ENCODE measurements around the gene ELP4.

ELP4 gene

GRCh38 chr11:31812383-31813381 lies 303.1 kb downstream of the ELP4 start:
- no peaks in the 10 kb centered on the region for H4K20me1 ChIP-seq (ENCODE audit: insufficient read depth, low read length)
- H3K4me2 ChIP-seq (ENCODE audit: low read length): peak overlapping the region; percentile 63; the same call in 1 of the 2 replicates
- H3K36me3 ChIP-seq (ENCODE audit: insufficient read depth, low read length): no peaks in the 10 kb centered on the region
- H3K4me1 ChIP-seq (ENCODE audit: insufficient read depth, low read length, severe bottlenecking): peaks cover 4% of the 10 kb centered on the region
- H3K9ac ChIP-seq (ENCODE audit: low read length): no peak overlapping the region
- H2AFZ ChIP-seq (ENCODE audit: low read length): no peak overlapping the region
- H3K79me2 ChIP-seq (ENCODE audit: insufficient read depth, low read length): no peaks in the 10 kb centered on the region
- no peak for TF ChIP-seq EZH2 (IDR thresholded peaks at IDR 0.05; ENCODE audit: borderline replicate concordance, low read length)
- TF ChIP-seq, protein P1, sequence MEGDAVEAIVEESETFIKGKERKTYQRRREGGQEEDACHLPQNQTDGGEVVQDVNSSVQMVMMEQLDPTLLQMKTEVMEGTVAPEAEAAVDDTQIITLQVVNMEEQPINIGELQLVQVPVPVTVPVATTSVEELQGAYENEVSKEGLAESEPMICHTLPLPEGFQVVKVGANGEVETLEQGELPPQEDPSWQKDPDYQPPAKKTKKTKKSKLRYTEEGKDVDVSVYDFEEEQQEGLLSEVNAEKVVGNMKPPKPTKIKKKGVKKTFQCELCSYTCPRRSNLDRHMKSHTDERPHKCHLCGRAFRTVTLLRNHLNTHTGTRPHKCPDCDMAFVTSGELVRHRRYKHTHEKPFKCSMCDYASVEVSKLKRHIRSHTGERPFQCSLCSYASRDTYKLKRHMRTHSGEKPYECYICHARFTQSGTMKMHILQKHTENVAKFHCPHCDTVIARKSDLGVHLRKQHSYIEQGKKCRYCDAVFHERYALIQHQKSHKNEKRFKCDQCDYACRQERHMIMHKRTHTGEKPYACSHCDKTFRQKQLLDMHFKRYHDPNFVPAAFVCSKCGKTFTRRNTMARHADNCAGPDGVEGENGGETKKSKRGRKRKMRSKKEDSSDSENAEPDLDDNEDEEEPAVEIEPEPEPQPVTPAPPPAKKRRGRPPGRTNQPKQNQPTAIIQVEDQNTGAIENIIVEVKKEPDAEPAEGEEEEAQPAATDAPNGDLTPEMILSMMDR (IDR thresholded peaks at IDR 0.05; ENCODE audit: low read length): no peak
- H3K4me3 ChIP-seq (ENCODE audit: low read depth, low read length, poor library complexity, severe bottlenecking): peak overlapping the region; percentile 32
- H3K27me3 ChIP-seq (ENCODE audit: insufficient read depth, low read length): no peaks in the 10 kb centered on the region
- no peak overlapping the region for H3K27ac ChIP-seq (ENCODE audit: low read depth, low read length, poor library complexity, severe bottlenecking)
- no peaks in the 10 kb centered on the region for H3K9me3 ChIP-seq (ENCODE audit: low read length)
- no peaks in the 10 kb centered on the region for H3K9me2 ChIP-seq (ENCODE audit: low read depth, low read length)
- H3F3A ChIP-seq (ENCODE audit: insufficient read depth, low read length): no peaks in the 10 kb centered on the region

DNA sequence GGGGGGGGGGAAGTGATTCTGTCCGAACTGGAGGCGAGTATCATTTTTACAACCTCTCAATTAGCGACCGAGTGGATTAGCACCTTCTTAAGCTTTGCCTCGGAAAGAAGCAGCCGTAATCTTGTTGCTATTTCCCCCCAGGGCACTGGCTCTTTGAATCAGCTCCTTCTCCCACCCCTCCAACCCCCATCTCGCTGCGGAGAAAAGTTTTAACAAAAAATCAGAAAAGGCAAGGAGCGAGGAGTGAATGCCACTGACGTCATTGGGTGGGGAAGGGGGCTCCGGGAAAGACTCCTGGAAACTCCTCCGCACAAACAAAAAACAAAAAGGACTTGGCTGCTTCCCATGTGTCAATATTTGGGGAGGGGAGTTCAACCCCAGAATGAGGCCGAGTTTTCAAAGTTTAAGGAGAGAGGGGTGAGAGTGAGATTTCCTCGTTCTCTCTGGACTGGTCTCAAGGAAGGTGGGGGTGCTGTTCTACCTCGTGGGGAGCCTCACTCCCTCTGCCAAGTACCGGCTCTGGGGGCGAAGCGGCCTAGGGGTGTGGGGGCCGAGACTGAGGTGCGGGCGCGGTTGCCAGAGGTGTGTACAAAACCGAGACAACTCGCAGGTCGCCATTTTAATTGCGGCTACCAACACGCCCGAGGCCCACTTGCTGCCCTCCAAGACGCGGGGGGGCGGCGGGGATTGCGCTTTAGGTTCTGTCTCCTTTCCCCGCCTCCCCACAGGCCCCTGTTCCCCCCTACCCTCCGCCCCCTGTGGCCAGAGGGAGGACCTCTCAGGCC lies 304.0 kb downstream of the ELP4 start:
- Histone ChIP-seq H4K20me1 (ENCODE audit: insufficient read depth, low read length) (no peaks in the 10 kb centered on the region), H3K4me1 (ENCODE audit: insufficient read depth, low read length, severe bottlenecking) (peaks cover 4% of the 10 kb centered on the region), H3K4me3 (ENCODE audit: low read depth, low read length, poor library complexity, severe bottlenecking) (peak overlapping the region; percentile 54), H3K27me3 (ENCODE audit: insufficient read depth, low read length) (no peaks in the 10 kb centered on the region), H3K9ac (ENCODE audit: low read length) (peak overlapping the region; percentile 37; the same call in 1 of the 2 replicates), H3F3A (ENCODE audit: insufficient read depth, low read length) (no peaks in the 10 kb centered on the region), H3K9me3 (ENCODE audit: low read length) (no peaks in the 10 kb centered on the region), H3K9me2 (ENCODE audit: low read depth, low read length) (no peaks in the 10 kb centered on the region), H2AFZ (ENCODE audit: low read length) (no peak overlapping the region), H3K36me3 (ENCODE audit: insufficient read depth, low read length) (no peaks in the 10 kb centered on the region), H3K4me2 (ENCODE audit: low read length) (peak overlapping the region; percentile 63), H3K79me2 (ENCODE audit: insufficient read depth, low read length) (no peaks in the 10 kb centered on the region), H3K27ac (ENCODE audit: low read depth, low read length, poor library complexity, severe bottlenecking) (no peak overlapping the region)
- TF ChIP-seq, protein P1 (IDR thresholded peaks at IDR 0.05; ENCODE audit: low read length): no peak
- no peak for TF ChIP-seq EZH2 (IDR thresholded peaks at IDR 0.05; ENCODE audit: borderline replicate concordance, low read length)

- H3K4me1 ChIP-seq (ENCODE audit: insufficient read depth, low read length, severe bottlenecking): peaks cover 4% of the 10 kb centered on the region
- no peaks in the 10 kb centered on the region for H4K20me1 ChIP-seq (ENCODE audit: insufficient read depth, low read length)
- H3K4me3 ChIP-seq (ENCODE audit: low read depth, low read length, poor library complexity, severe bottlenecking): peak overlapping the region; percentile 54
- no peak overlapping the region for H2AFZ ChIP-seq (ENCODE audit: low read length)
- H3K9ac ChIP-seq (ENCODE audit: low read length): peak overlapping the region; percentile 37; the same call in 1 of the 2 replicates
- no peaks in the 10 kb centered on the region for H3K9me3 ChIP-seq (ENCODE audit: low read length)
- H3K36me3 ChIP-seq (ENCODE audit: insufficient read depth, low read length): no peaks in the 10 kb centered on the region
- H3K79me2 ChIP-seq (ENCODE audit: insufficient read depth, low read length): no peaks in the 10 kb centered on the region
- H3F3A ChIP-seq (ENCODE audit: insufficient read depth, low read length): no peaks in the 10 kb centered on the region
- no peak for TF ChIP-seq EZH2 (IDR thresholded peaks at IDR 0.05; ENCODE audit: borderline replicate concordance, low read length)
- TF ChIP-seq, protein P1 (IDR thresholded peaks at IDR 0.05; ENCODE audit: low read length): no peak
- no peaks in the 10 kb centered on the region for H3K9me2 ChIP-seq (ENCODE audit: low read depth, low read length)
- H3K27ac ChIP-seq (ENCODE audit: low read depth, low read length, poor library complexity, severe bottlenecking): no peak overlapping the region
- peak overlapping the region; percentile 63; the same call in 1 of the 2 replicates for H3K4me2 ChIP-seq (ENCODE audit: low read length)
- no peaks in the 10 kb centered on the region for H3K27me3 ChIP-seq (ENCODE audit: insufficient read depth, low read length)
Measured at GRCh38 chr11:31814176-31814868, 304.8 kb downstream of the ELP4 start.
